ENCODE data around the gene SBK1.
"Not testable (repeated sequence)": the region's sequence is repeated elsewhere in the genome, so short reads cannot be mapped to it uniquely, and the experiment has no call there.

Gene SBK1

GRCh38 chr16:28291651-28292626 is at the start of gene SBK1:
TSS of gene SBK1 (plus strand) at chr16:28292525. CDS start at chr16:28317392, 24,867 bp downstream.
- peaks cover 52% of the 10 kb centered on the region for H3K4me1 Mint-ChIP-seq (ENCODE audit: low read depth)
- H3K27ac Mint-ChIP-seq: peak within 1 kb of the TSS; percentile 87
- DNase-seq: peak; percentile 89
- no peaks in the 10 kb centered on the region for H3K36me3 Mint-ChIP-seq (ENCODE audit: low read depth)
- H3K9me3 Mint-ChIP-seq: no peaks in the 10 kb centered on the region
- peak within 1 kb of the TSS; percentile 81 for H3K4me3 Mint-ChIP-seq
- no peaks in the 10 kb centered on the region for H3K27me3 Mint-ChIP-seq

GRCh38 chr16:28249483-28249882 is 42.8 kb upstream of the SBK1 start:
- not testable (repeated sequence) for H3K27me3 Mint-ChIP-seq; H3K27ac Mint-ChIP-seq; H3K4me3 Mint-ChIP-seq; H3K4me1 Mint-ChIP-seq (ENCODE audit: low read depth); H3K9me3 Mint-ChIP-seq; H3K36me3 Mint-ChIP-seq (ENCODE audit: low read depth); DNase-seq

GRCh38 chr16:28250999-28251398 is 41.3 kb upstream of the SBK1 start:
- Mint-ChIP-seq H3K4me1 (ENCODE audit: low read depth) (no peaks in the 10 kb centered on the region), H3K27ac (no peak overlapping the region), H3K4me3 (no peak overlapping the region), H3K36me3 (ENCODE audit: low read depth) (no peaks in the 10 kb centered on the region), H3K27me3 (no peaks in the 10 kb centered on the region), H3K9me3 (no peaks in the 10 kb centered on the region)
- no peak for DNase-seq

GRCh38 chr16:28254158-28254557 is 38.2 kb upstream of the SBK1 start:
- no peak overlapping the region for H3K4me3 Mint-ChIP-seq
- no peaks in the 10 kb centered on the region for H3K36me3 Mint-ChIP-seq (ENCODE audit: low read depth)
- no peaks in the 10 kb centered on the region for H3K27me3 Mint-ChIP-seq
- H3K27ac Mint-ChIP-seq: no peak overlapping the region
- H3K4me1 Mint-ChIP-seq (ENCODE audit: low read depth): no peaks in the 10 kb centered on the region
- DNase-seq: no peak
- H3K9me3 Mint-ChIP-seq: no peaks in the 10 kb centered on the region

- Mint-ChIP-seq H3K4me3 (no peak overlapping the region), H3K4me1 (ENCODE audit: low read depth) (peaks cover 6% of the 10 kb centered on the region), H3K36me3 (ENCODE audit: low read depth) (no peaks in the 10 kb centered on the region), H3K27me3 (no peaks in the 10 kb centered on the region), H3K9me3 (no peaks in the 10 kb centered on the region), H3K27ac (no peak overlapping the region)
- DNase-seq: no peak
Observed at GRCh38 chr16:28255838-28256237, 36.5 kb upstream of the SBK1 start.

- no peaks in the 10 kb centered on the region for H3K36me3 Mint-ChIP-seq (ENCODE audit: low read depth)
- DNase-seq: no peak
- H3K4me1 Mint-ChIP-seq (ENCODE audit: low read depth): peaks cover 6% of the 10 kb centered on the region
- no peak overlapping the region for H3K4me3 Mint-ChIP-seq
- H3K27me3 Mint-ChIP-seq: no peaks in the 10 kb centered on the region
- no peak overlapping the region for H3K27ac Mint-ChIP-seq
- H3K9me3 Mint-ChIP-seq: no peaks in the 10 kb centered on the region
Observed at GRCh38 chr16:28257256-28257655, 35.1 kb upstream of the SBK1 start.

GRCh38 chr16:28258567-28258966 is 33.8 kb upstream of the SBK1 start:
- Mint-ChIP-seq H3K36me3 (ENCODE audit: low read depth) (no peaks in the 10 kb centered on the region), H3K27ac (no peak overlapping the region), H3K4me1 (ENCODE audit: low read depth) (peaks cover 6% of the 10 kb centered on the region), H3K27me3 (no peaks in the 10 kb centered on the region), H3K4me3 (no peak overlapping the region), H3K9me3 (no peaks in the 10 kb centered on the region)
- DNase-seq: no peak

- Mint-ChIP-seq H3K27ac (no peak overlapping the region), H3K4me1 (ENCODE audit: low read depth) (peaks cover 6% of the 10 kb centered on the region), H3K27me3 (no peaks in the 10 kb centered on the region), H3K4me3 (no peak overlapping the region), H3K9me3 (no peaks in the 10 kb centered on the region), H3K36me3 (ENCODE audit: low read depth) (no peaks in the 10 kb centered on the region)
- no peak for DNase-seq
Observed at GRCh38 chr16:28259091-28259780, 33.1 kb upstream of the SBK1 start.

- no peak overlapping the region for H3K27ac Mint-ChIP-seq
- H3K4me3 Mint-ChIP-seq: no peak overlapping the region
- H3K36me3 Mint-ChIP-seq (ENCODE audit: low read depth): no peaks in the 10 kb centered on the region
- DNase-seq: no peak
- peaks cover 6% of the 10 kb centered on the region for H3K4me1 Mint-ChIP-seq (ENCODE audit: low read depth)
- H3K27me3 Mint-ChIP-seq: no peaks in the 10 kb centered on the region
- no peaks in the 10 kb centered on the region for H3K9me3 Mint-ChIP-seq
Observed at GRCh38 chr16:28259781-28260150, 32.6 kb upstream of the SBK1 start.

- H3K27ac Mint-ChIP-seq: no peak overlapping the region
- H3K36me3 Mint-ChIP-seq (ENCODE audit: low read depth): no peaks in the 10 kb centered on the region
- no peaks in the 10 kb centered on the region for H3K9me3 Mint-ChIP-seq
- DNase-seq: no peak
- H3K4me3 Mint-ChIP-seq: no peak overlapping the region
- H3K27me3 Mint-ChIP-seq: no peaks in the 10 kb centered on the region
- peaks cover 6% of the 10 kb centered on the region for H3K4me1 Mint-ChIP-seq (ENCODE audit: low read depth)
Observed at GRCh38 chr16:28260193-28260592, 32.1 kb upstream of the SBK1 start.

GRCh38 chr16:28261942-28262341 is 30.4 kb upstream of the SBK1 start:
- H3K9me3 Mint-ChIP-seq: no peaks in the 10 kb centered on the region
- no peaks in the 10 kb centered on the region for H3K27me3 Mint-ChIP-seq
- H3K4me3 Mint-ChIP-seq: no peak overlapping the region
- H3K27ac Mint-ChIP-seq: no peak overlapping the region
- H3K4me1 Mint-ChIP-seq (ENCODE audit: low read depth): peaks cover 15% of the 10 kb centered on the region
- no peak for DNase-seq
- H3K36me3 Mint-ChIP-seq (ENCODE audit: low read depth): no peaks in the 10 kb centered on the region

GRCh38 chr16:28263305-28263704 is 29.0 kb upstream of the SBK1 start:
- Mint-ChIP-seq H3K4me1 (ENCODE audit: low read depth) (peaks cover 15% of the 10 kb centered on the region), H3K27me3 (no peaks in the 10 kb centered on the region), H3K9me3 (no peaks in the 10 kb centered on the region), H3K27ac (no peak overlapping the region), H3K4me3 (no peak overlapping the region), H3K36me3 (ENCODE audit: low read depth) (no peaks in the 10 kb centered on the region)
- no peak for DNase-seq

- Mint-ChIP-seq H3K9me3 (no peaks in the 10 kb centered on the region), H3K4me3 (no peak overlapping the region), H3K27ac (no peak overlapping the region), H3K36me3 (ENCODE audit: low read depth) (no peaks in the 10 kb centered on the region), H3K27me3 (no peaks in the 10 kb centered on the region), H3K4me1 (ENCODE audit: low read depth) (peaks cover 12% of the 10 kb centered on the region)
- DNase-seq: no peak
Observed at GRCh38 chr16:28264656-28265055, 27.7 kb upstream of the SBK1 start.

GRCh38 chr16:28265822-28266221 is 26.5 kb upstream of the SBK1 start:
- Mint-ChIP-seq H3K27ac (no peak overlapping the region), H3K27me3 (no peaks in the 10 kb centered on the region), H3K4me3 (no peak overlapping the region), H3K36me3 (ENCODE audit: low read depth) (no peaks in the 10 kb centered on the region), H3K9me3 (no peaks in the 10 kb centered on the region), H3K4me1 (ENCODE audit: low read depth) (peaks cover 9% of the 10 kb centered on the region)
- no peak for DNase-seq

- DNase-seq: no peak
- H3K4me1 Mint-ChIP-seq (ENCODE audit: low read depth): peaks cover 9% of the 10 kb centered on the region
- H3K9me3 Mint-ChIP-seq: no peaks in the 10 kb centered on the region
- no peak overlapping the region for H3K4me3 Mint-ChIP-seq
- H3K27me3 Mint-ChIP-seq: no peaks in the 10 kb centered on the region
- H3K36me3 Mint-ChIP-seq (ENCODE audit: low read depth): no peaks in the 10 kb centered on the region
- no peak overlapping the region for H3K27ac Mint-ChIP-seq
Observed at GRCh38 chr16:28267356-28267755, 25.0 kb upstream of the SBK1 start.
